Activated T-cell treated with anti-CD3 and anti-CD28 coated beads for 1 hour (primary cell): ENCODE data around the gene IQCN.
A peak's percentile ranks its signal among the peaks of the same experiment; 100 is the strongest.
"Not testable (repeated sequence)": the region's sequence is repeated elsewhere in the genome, so short reads cannot be mapped to it uniquely, and the experiment has no call there.

Experiments
- DNase-seq: peaks from one replicate; pipeline ENCODE4 v3.0.0-alpha.2; 2020; ENCODE audit warnings: low read depth

IQCN gene

GRCh38 chr19:18214779-18215433 lies 59.3 kb downstream of the IQCN start:
- DNase-seq: no peak

- DNase-seq: no peak
These were observed 62.6 kb downstream of the IQCN start for GRCh38 chr19:18211683-18212082.

- DNase-seq: not testable (repeated sequence)
These were observed 64.3 kb downstream of the IQCN start for GRCh38 chr19:18209912-18210311.

- peak; percentile 57 for DNase-seq
These were observed 65.9 kb downstream of the IQCN start for GRCh38 chr19:18208098-18208951.
